ENCODE data around the gene ERG28.

The ERG28 gene

GRCh38 chr14:75636100-75636692, 24.5 kb downstream of the ERG28 start:
- no peak for TF ChIP-seq CTCF (IDR thresholded peaks at IDR 0.05; ENCODE audit: low read depth, low read length)
- H3K4me3 ChIP-seq (ENCODE audit: low read depth, low read length) = no peak overlapping the region

DNA sequence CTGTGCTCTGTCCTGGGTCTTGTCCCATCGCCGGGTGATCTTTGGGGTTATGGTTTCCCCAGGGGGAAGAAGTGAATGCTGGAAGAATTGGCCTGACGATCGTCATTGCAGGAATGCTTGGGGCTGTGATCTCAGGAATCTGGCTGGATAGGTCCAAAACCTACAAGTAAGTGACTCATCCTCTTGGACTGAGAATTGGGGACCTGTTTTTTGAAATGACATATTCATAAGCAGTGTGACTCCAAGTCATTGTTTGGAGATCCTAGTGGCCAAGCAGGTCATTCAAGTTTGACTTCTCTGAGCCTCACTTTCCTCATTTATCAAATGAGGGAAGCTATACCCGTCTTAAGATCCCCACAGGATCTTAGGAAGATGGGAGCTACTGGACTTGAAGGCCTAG, 25.8 kb downstream of the ERG28 start:
- no peak overlapping the region for H3K4me3 ChIP-seq (ENCODE audit: low read depth, low read length)
- no peak for TF ChIP-seq CTCF (IDR thresholded peaks at IDR 0.05; ENCODE audit: low read depth, low read length)

- no peak for TF ChIP-seq CTCF (IDR thresholded peaks at IDR 0.05; ENCODE audit: low read depth, low read length)
- H3K4me3 ChIP-seq (ENCODE audit: low read depth, low read length) = no peak overlapping the region
Observed at GRCh38 chr14:75631453-75631831, 29.2 kb downstream of the ERG28 start.

- no peak for TF ChIP-seq CTCF (IDR thresholded peaks at IDR 0.05; ENCODE audit: low read depth, low read length)
Observed at GRCh38 chr14:75630695-75631452, 29.8 kb downstream of the ERG28 start.

DNA sequence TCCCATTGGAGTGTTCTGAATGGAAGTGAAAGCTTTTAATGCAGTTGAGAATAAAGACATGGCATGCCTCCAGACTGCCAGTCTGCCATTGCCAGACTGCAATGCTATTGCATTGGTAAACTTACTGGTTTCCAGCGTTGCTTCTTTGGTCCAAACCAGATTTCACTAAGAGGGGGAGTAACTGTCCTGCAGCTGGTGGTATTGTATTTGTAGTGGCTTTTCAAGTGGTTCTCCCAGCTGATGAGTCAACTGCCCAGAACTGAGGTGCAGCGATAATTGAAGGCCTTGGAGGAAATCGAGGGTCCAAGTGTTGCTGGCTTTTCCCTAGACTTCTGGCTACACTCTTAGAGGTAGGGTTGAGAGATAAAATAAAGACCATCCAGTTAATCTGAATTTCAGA, 31.9 kb downstream of the ERG28 start:
- H3K4me3 ChIP-seq (ENCODE audit: low read depth, low read length) = no peak overlapping the region
- no peak for TF ChIP-seq CTCF (IDR thresholded peaks at IDR 0.05; ENCODE audit: low read depth, low read length)

More at GRCh38 chr14:75630695-75631452, 29.8 kb downstream of the ERG28 start:
- H3K4me3 ChIP-seq (ENCODE audit: low read depth, low read length) = no peak overlapping the region

GRCh38 chr14:75627406-75627805, 33.3 kb downstream of the ERG28 start:
- no peak for TF ChIP-seq CTCF (IDR thresholded peaks at IDR 0.05; ENCODE audit: low read depth, low read length)
- H3K4me3 ChIP-seq (ENCODE audit: low read depth, low read length) = no peak overlapping the region

GRCh38 chr14:75626863-75627262, 33.8 kb downstream of the ERG28 start:
- TF ChIP-seq CTCF (IDR thresholded peaks at IDR 0.05; ENCODE audit: low read depth, low read length) = no peak
- H3K4me3 ChIP-seq (ENCODE audit: low read depth, low read length) = no peak overlapping the region
